ENCODE results near the gene SLC8A1. TPM values are rescaled to one million over a fixed set of nuclear protein-coding genes. Genes with fewer than 3 reads are reported as not detected.

Gene SLC8A1
- total and polyA plus RNA-seq, 11 donors = 61.9 to 1,521 (median 827) TPM

DNA sequence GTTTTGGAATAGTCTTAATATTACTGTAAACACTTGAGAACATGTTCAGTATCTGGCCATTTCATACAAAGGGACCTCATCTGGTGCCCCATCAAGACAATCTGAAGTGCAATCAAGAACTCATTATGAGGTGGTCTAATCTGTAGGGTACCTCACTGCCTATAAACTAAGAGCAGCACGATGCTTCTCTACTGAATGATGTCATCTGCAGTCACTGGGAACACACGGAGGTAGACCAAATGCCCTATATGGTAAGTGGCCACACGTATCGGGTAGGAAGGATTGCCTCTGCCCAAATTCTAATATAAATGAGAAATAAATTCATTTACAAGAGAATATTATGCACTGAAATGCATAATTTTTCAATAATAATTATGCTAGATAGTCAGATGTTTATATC, 90.4 kb downstream of the SLC8A1 start:
- DNase-seq = no peak
- ATAC-seq = peak in 2 of 4 donors; percentile 28 to 50
- Histone ChIP-seq H3K4me1 (peaks cover 3 to 60% (median 29%) of the 10 kb centered on the region in 12 donors), H3K4me3 (no peak overlapping the region), H3K36me3 (no peaks in the 10 kb centered on the region), H3K27ac (peak overlapping the region in 3 of 12 donors; percentile 25 to 71 (median 28)), H3K9me3 (no peaks in the 10 kb centered on the region), H3K27me3 (no peaks in the 10 kb centered on the region)
- no peak for TF ChIP-seq POLR2A (IDR thresholded peaks at IDR 0.05)
- TF ChIP-seq, protein P1, sequence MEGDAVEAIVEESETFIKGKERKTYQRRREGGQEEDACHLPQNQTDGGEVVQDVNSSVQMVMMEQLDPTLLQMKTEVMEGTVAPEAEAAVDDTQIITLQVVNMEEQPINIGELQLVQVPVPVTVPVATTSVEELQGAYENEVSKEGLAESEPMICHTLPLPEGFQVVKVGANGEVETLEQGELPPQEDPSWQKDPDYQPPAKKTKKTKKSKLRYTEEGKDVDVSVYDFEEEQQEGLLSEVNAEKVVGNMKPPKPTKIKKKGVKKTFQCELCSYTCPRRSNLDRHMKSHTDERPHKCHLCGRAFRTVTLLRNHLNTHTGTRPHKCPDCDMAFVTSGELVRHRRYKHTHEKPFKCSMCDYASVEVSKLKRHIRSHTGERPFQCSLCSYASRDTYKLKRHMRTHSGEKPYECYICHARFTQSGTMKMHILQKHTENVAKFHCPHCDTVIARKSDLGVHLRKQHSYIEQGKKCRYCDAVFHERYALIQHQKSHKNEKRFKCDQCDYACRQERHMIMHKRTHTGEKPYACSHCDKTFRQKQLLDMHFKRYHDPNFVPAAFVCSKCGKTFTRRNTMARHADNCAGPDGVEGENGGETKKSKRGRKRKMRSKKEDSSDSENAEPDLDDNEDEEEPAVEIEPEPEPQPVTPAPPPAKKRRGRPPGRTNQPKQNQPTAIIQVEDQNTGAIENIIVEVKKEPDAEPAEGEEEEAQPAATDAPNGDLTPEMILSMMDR (IDR thresholded peaks at IDR 0.05) = no peak
- intact Hi-C loops (cut with DNase I) = no loop called here
- WGBS, 4 donors = 48 to 64% (median 61%) methylated on average over 4 of the region's 4 CpGs

DNA sequence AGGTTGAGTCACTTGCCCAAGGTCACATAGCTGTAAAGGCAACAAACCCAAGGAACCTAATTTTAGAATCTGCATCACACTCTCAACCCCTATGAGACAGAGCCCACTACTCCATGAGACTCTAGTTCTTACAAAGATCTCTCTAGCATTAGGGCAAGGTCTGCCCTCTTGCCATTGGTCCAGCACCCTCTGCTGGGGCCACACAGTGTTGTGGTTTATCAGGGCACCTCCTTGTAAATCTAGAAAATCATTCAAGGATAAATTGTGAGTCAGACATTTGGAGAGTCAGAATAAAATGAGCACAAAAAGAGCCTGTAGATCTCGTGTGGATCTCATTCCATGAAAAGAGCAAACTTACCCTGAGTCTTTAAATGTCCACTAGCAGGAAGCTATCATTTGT, 91.2 kb downstream of the SLC8A1 start:
- ATAC-seq (peak in 3 of 4 donors; percentile 32 to 60 (median 45)), DNase-seq (no peak)
- 33 to 60% (median 43%) methylated on average over 1 of the region's 1 CpG for WGBS, 4 donors
- TF ChIP-seq, protein P1 (IDR thresholded peaks at IDR 0.05) = peak in 2 of 12 donors; percentile 10 to 17
- no peak for TF ChIP-seq POLR2A (IDR thresholded peaks at IDR 0.05)
- Histone ChIP-seq H3K27ac (peak overlapping the region in 6 of 12 donors; percentile 7 to 71 (median 24)), H3K9me3 (no peaks in the 10 kb centered on the region), H3K4me1 (peaks cover 3 to 60% (median 25%) of the 10 kb centered on the region in 12 donors), H3K36me3 (no peaks in the 10 kb centered on the region), H3K27me3 (no peaks in the 10 kb centered on the region), H3K4me3 (no peak overlapping the region)
- intact Hi-C loops (cut with DNase I) = no loop called here

DNA sequence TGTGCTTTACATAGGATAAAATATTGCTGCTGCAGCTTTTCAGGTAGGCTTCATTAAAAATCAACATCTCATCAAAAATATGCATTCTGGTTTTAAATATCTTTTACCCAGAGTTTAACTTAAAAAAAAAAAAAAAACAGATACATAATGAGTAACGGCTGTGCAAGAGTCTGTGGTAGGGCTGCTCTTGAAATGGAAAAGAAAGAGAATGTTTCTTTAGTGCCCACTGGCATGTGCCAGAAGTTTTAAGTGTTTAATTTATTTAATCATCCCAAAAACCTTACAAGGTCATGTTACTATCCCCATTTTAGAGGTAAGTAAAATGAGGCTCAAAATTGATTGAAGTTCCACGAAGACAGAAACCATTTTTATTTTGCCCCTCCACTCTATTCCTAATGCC, 92.1 kb downstream of the SLC8A1 start:
- Histone ChIP-seq H3K27me3 (no peaks in the 10 kb centered on the region), H3K4me1 (peaks cover under 1 to 59% (median 22%) of the 10 kb centered on the region in 12 donors), H3K9me3 (no peaks in the 10 kb centered on the region), H3K4me3 (no peak overlapping the region), H3K27ac (peak overlapping the region in 1 of 12 donors; percentile 71), H3K36me3 (no peaks in the 10 kb centered on the region)
- ATAC-seq (no peak), DNase-seq (no peak)
- WGBS, 4 donors = 71 to 83% (median 75%) methylated on average over 2 of the region's 2 CpGs
- TF ChIP-seq POLR2A (IDR thresholded peaks at IDR 0.05) = no peak
- TF ChIP-seq, protein P1 (IDR thresholded peaks at IDR 0.05) = no peak
- intact Hi-C loops (cut with DNase I) = loop anchor here in 2 of 10 donors (5.0 to 10.0 kb wide), 2 partner anchors 42 to 115 kb away; no protein-coding TSS in a partner anchor

GRCh38 chr2:40358783-40359182, 93.1 kb downstream of the SLC8A1 start:
- Histone ChIP-seq H3K27me3 (no peaks in the 10 kb centered on the region), H3K4me1 (peaks cover 0 to 58% (median 26%) of the 10 kb centered on the region in 12 donors), H3K36me3 (no peaks in the 10 kb centered on the region), H3K27ac (no peak overlapping the region), H3K4me3 (no peak overlapping the region), H3K9me3 (no peaks in the 10 kb centered on the region)
- DNase-seq (no peak), ATAC-seq (no peak)
- WGBS, 4 donors = 75 to 77% (median 76%) methylated on average over 8 of the region's 8 CpGs
- intact Hi-C loops (cut with DNase I) = loop anchor here in 2 of 10 donors (5.0 to 10.0 kb wide), 2 partner anchors 44 to 114 kb away; no protein-coding TSS in a partner anchor
- TF ChIP-seq, protein P1 (IDR thresholded peaks at IDR 0.05) = no peak
- no peak for TF ChIP-seq POLR2A (IDR thresholded peaks at IDR 0.05)
